HepG2 (cell line): ENCODE data around the gene SLC7A6OS. TPM values are rescaled to one million over a fixed set of nuclear protein-coding genes. Genes with fewer than 3 reads are reported as not detected.

Experiments used
- ATAC-seq: fragments of 200-7000 bp; cut with Tn5 transposase; 3 replicates; pipeline ENCODE4 v1.9.1; 2020; ENCODE audit warnings: mild to moderate bottlenecking, moderate library complexity
- BruUV-seq: library from RNA; stranded (reverse); fragments of 400-500 nt; replicated peaks from 2 replicates; lab custom pipeline; 2021; lab: Mats Ljungman, UMichigan
- CTCF ChIA-PET: fragments of 300-600 bp; formaldehyde crosslinking; extraction: SDS; loops from one replicate; lab custom pipeline; 2021; ENCODE audit warnings: low total read pairs, inconsistent platforms, low intra/inter-chr PET ratio; lab: Yijun Ruan, JAX
- POLR2A ChIA-PET: fragments of 350-600 bp; sonication (Branson Sonifier 250); formaldehyde crosslinking; loops from one replicate; lab custom pipeline; 2020; ENCODE audit warnings: antibody characterized with exemption, inconsistent platforms; lab: Yijun Ruan, JAX
- DNase-seq: peaks from one replicate; pipeline ENCODE4 v3.0.0-alpha.2; 2015; ENCODE audit warnings: low spot score
- FAIRE-seq: peaks from 3 replicates; lab custom pipeline; 2011; peaks lifted over from hg19 to GRCh38; lab: Jason Lieb, UNC
- H2AFZ ChIP-seq: one replicate; pipeline ENCODE4 v1.6.1; 2011; ENCODE audit warnings: low read length, inconsistent platforms
- H3K27ac ChIP-seq: fragments of 300-600 bp; 3 replicates; pipeline ENCODE4 v1.8.0; 2011; ENCODE audit warnings: mixed run types, mild to moderate bottlenecking, mixed read lengths, low read length, inconsistent platforms; ENCODE audit not compliant: insufficient read depth; ENCODE audit errors: extremely low read length
- H3K27me3 ChIP-seq, 2 experiments: fragments of 200-600 bp in 1 of 2; 2 replicates in 1 of 2; 3 replicates in 1 of 2; pipeline versions ENCODE4 v1.6.0 to v1.8.0; 2011; ENCODE audit warnings: low read length in 2 of 2, mild to moderate bottlenecking in 2 of 2, moderate library complexity in 2 of 2, inconsistent platforms in 1 of 2; ENCODE audit not compliant: insufficient read depth in 2 of 2, control insufficient read depth in 1 of 2
- H3K36me3 ChIP-seq, 2 experiments: fragments of 200-600 bp in 1 of 2; replicated peaks in 1 of 2; 2 replicates in 1 of 2; 3 replicates in 1 of 2; pipeline versions ENCODE4 v1.5.1 to v1.8.0; 2011; ENCODE audit warnings: low read length in 2 of 2, inconsistent platforms in 1 of 2; ENCODE audit not compliant: insufficient read depth in 2 of 2, control insufficient read depth in 1 of 2
- H3K4me1 ChIP-seq: 2 replicates; pipeline ENCODE4 v1.5.1; 2012; ENCODE audit warnings: low read length, inconsistent platforms; ENCODE audit not compliant: insufficient read depth
- H3K4me2 ChIP-seq: 2 replicates; pipeline ENCODE4 v1.6.0; 2011; ENCODE audit warnings: low read depth, low read length, inconsistent platforms
- H3K4me3 ChIP-seq, 3 experiments: fragments of 200-600 bp in 1 of 3; sonication (generic), shearing (Covaris generic) in 1 of 3; replicated peaks in 1 of 3; 2 replicates each; pipeline ENCODE4 v1.5.1; 2011 to 2016; ENCODE audit warnings: low read length in 3 of 3, inconsistent platforms in 2 of 3, low read depth in 2 of 3, mild to moderate bottlenecking in 2 of 3, control low read depth in 1 of 3, mixed read lengths in 1 of 3; ENCODE audit not compliant: insufficient read depth in 1 of 3
- H3K79me2 ChIP-seq: one replicate; pipeline ENCODE4 v1.6.1; 2011; ENCODE audit warnings: low read length, inconsistent platforms; ENCODE audit not compliant: insufficient read depth
- H3K9ac ChIP-seq: 2 replicates; pipeline ENCODE4 v1.6.0; 2011; ENCODE audit warnings: mild to moderate bottlenecking, low read depth, low read length, inconsistent platforms; ENCODE audit not compliant: insufficient read depth
- H3K9me3 ChIP-seq: 2 replicates; pipeline ENCODE4 v1.5.1; 2012; ENCODE audit warnings: mild to moderate bottlenecking, low read length
- H4K20me1 ChIP-seq: 2 replicates; pipeline ENCODE4 v1.6.0; 2011; ENCODE audit warnings: inconsistent platforms, mild to moderate bottlenecking, low read length, moderate library complexity; ENCODE audit not compliant: insufficient read depth
- ATF7-NPFF ChIP-seq: sonication (generic); formaldehyde crosslinking; IDR thresholded peaks from 2 replicates; pipeline ENCODE4 v1.8.1; 2023; ENCODE audit warnings: mild to moderate bottlenecking, low read depth, missing genetic modification reagents, moderate library complexity
- HOMEZ ChIP-seq: IDR thresholded peaks from 2 replicates; pipeline ENCODE4 v1.6.1; 2016; ENCODE audit warnings: low read depth
- MYPOP ChIP-seq: sonication (generic); formaldehyde crosslinking; IDR thresholded peaks from 2 replicates; pipeline ENCODE4 v1.8.1; 2023; ENCODE audit warnings: mild to moderate bottlenecking, moderate library complexity, missing genetic modification reagents
- PITX1 ChIP-seq: sonication (generic); formaldehyde crosslinking; IDR thresholded peaks from 2 replicates; pipeline ENCODE4 v1.5.1; 2020; ENCODE audit warnings: mild to moderate bottlenecking, missing genetic modification reagents
- PLRG1 ChIP-seq: fragments of 450-650 bp; conservative IDR thresholded peaks from 2 replicates; pipeline ENCODE4 v1.6.1; 2016
- POLR2G ChIP-seq: fragments of 200-400 bp; formaldehyde crosslinking; IDR thresholded peaks from 2 replicates; pipeline ENCODE4 v1.6.1; 2018; ENCODE audit warnings: mild to moderate bottlenecking, low read depth, low read length, moderate library complexity
- RORA ChIP-seq: sonication (generic); formaldehyde crosslinking; IDR thresholded peaks from 2 replicates; pipeline ENCODE4 v1.5.0; 2020; ENCODE audit warnings: mild to moderate bottlenecking, missing genetic modification reagents, moderate library complexity
- SMYD3 ChIP-seq: sonication (generic); formaldehyde crosslinking; IDR thresholded peaks from 2 replicates; pipeline ENCODE4 v1.8.1; 2023; ENCODE audit warnings: mild to moderate bottlenecking, missing genetic modification reagents
- TFDP2 ChIP-seq: sonication (generic); formaldehyde crosslinking; IDR thresholded peaks from 2 replicates; pipeline ENCODE4 v1.4.0; 2020; ENCODE audit warnings: missing genetic modification reagents
- ZBTB3 ChIP-seq: sonication (generic); formaldehyde crosslinking; IDR thresholded peaks from 2 replicates; pipeline ENCODE4 v1.4.0; 2020; ENCODE audit warnings: low read depth, mild to moderate bottlenecking, moderate library complexity, missing genetic modification reagents, borderline replicate concordance
- ZBTB38 ChIP-seq: sonication (generic); formaldehyde crosslinking; IDR thresholded peaks from 2 replicates; pipeline ENCODE4 v1.5.1; 2020; ENCODE audit warnings: mild to moderate bottlenecking, missing genetic modification reagents
- ZFP36 ChIP-seq: fragments of 150-350 bp; IDR thresholded peaks from 2 replicates; pipeline ENCODE4 v1.6.1; 2018; ENCODE audit warnings: borderline replicate concordance, low read length, low read depth; ENCODE audit not compliant: partially characterized antibody
- ZFP90 ChIP-seq: sonication (generic); formaldehyde crosslinking; IDR thresholded peaks from 2 replicates; pipeline ENCODE4 v1.8.0; 2022; ENCODE audit warnings: missing genetic modification reagents, mild to moderate bottlenecking, inconsistent platforms, borderline replicate concordance
- ZKSCAN1 ChIP-seq: fragments of 150-350 bp; IDR thresholded peaks from 2 replicates; pipeline ENCODE4 v1.6.1; 2014; ENCODE audit warnings: low read length
- ZNF430 ChIP-seq: sonication (generic); formaldehyde crosslinking; IDR thresholded peaks from 2 replicates; pipeline ENCODE4 v1.9.0; 2021; ENCODE audit warnings: mild to moderate bottlenecking, missing genetic modification reagents
- ZNF580 ChIP-seq: IDR thresholded peaks from 2 replicates; pipeline ENCODE4 v1.6.1; 2016; ENCODE audit warnings: low read depth, borderline replicate concordance
- ZNF598 ChIP-seq: sonication (generic); formaldehyde crosslinking; IDR thresholded peaks from 2 replicates; pipeline ENCODE4 v1.5.1; 2020; ENCODE audit warnings: mild to moderate bottlenecking, missing genetic modification reagents, borderline replicate concordance
- ZNF746 ChIP-seq: sonication (generic); formaldehyde crosslinking; IDR thresholded peaks from 2 replicates; pipeline ENCODE4 v1.8.0; 2022; ENCODE audit warnings: mild to moderate bottlenecking, missing genetic modification reagents
- ZSCAN25 ChIP-seq: sonication (generic); formaldehyde crosslinking; IDR thresholded peaks from 2 replicates; pipeline ENCODE4 v1.8.0; 2022; ENCODE audit warnings: mild to moderate bottlenecking, missing genetic modification reagents
- ZZZ3 ChIP-seq: sonication (generic); formaldehyde crosslinking; IDR thresholded peaks from 2 replicates; pipeline ENCODE4 v1.4.0; 2020; ENCODE audit warnings: missing genetic modification reagents, mild to moderate bottlenecking, borderline replicate concordance
- WGBS: methylation state at CpG from one replicate; pipeline ENCODE4 v1.1.6; 2017; ENCODE audit warnings: low lambda C conversion rate; 5-methylcytosine and 5-hydroxymethylcytosine counted together
- in situ Hi-C: cut with HindIII; loops from 2 replicates; pipeline ENCODE4 v1.10.0; 2017; ENCODE audit warnings: low pct_unique_long_range_greater_than_20kb; ENCODE audit not compliant: extremely low pct_ligation_motif_present
- intact Hi-C: fragments of 100-400 bp; cut with micrococcal nuclease; formaldehyde crosslinking; loops from one replicate; pipeline ENCODE4 v1.10.0; 2022; ENCODE audit not compliant: unreplicated experiment
- polyA plus RNA-seq, 8 experiments: library from polyadenylated mRNA; depleted of rRNA in 3 of 8; stranded (reverse) in 7 of 8; unstranded in 1 of 8; fragments of >200 nt; fragmentation: Illumina TruSeq in 4 of 8; extraction: Trizol in 4 of 8; gene quantifications; 2 replicates each; pipeline versions ENCODE4 v1.2.1 to v1.2.3, GENCODE V29; 2011 to 2016; ENCODE audit warnings: low read depth in 4 of 8, missing spikeins in 1 of 8, mixed read lengths in 1 of 8; ENCODE audit not compliant: insufficient read depth in 1 of 8
- total RNA-seq, 5 experiments: library from RNA; depleted of rRNA; stranded (reverse); fragments of >200 nt; fragmentation: Illumina TruSeq; extraction: Trizol; gene quantifications; 2 replicates each; pipeline ENCODE4 v1.2.3, GENCODE V29; 2016; ENCODE audit warnings: low read depth in 1 of 5

Gene SLC7A6OS
- total and polyA plus RNA-seq, 2 of the 13 experiments (the other 11 are each of a cell fraction or from before 2014, with no cell fraction given): 11.2 to 21.5 TPM

- Histone ChIP-seq H2AFZ (no peak overlapping the region), H3K4me3 (no peak overlapping the region), H3K79me2 (no peaks in the 10 kb centered on the region), H4K20me1 (no peaks in the 10 kb centered on the region; the same call in 1 of the 2 replicates), H3K9ac (no peak overlapping the region), H3K27me3 (no peaks in the 10 kb centered on the region), H3K4me1 (no peaks in the 10 kb centered on the region), H3K27ac (no peak overlapping the region), H3K9me3 (no peaks in the 10 kb centered on the region), H3K4me2 (no peak overlapping the region), H3K36me3 (peaks cover 59 to 99% of the 10 kb centered on the region in 2 experiments)
- CTCF ChIA-PET: no interaction called here
- in situ Hi-C loops: no loop called here
- no peak for TF ChIP-seq MYPOP (CRISPR knock-in tag)
- TF ChIP-seq RORA: no peak
- no peak for TF ChIP-seq HOMEZ (CRISPR knock-in tag)
- TF ChIP-seq ZNF598 (CRISPR knock-in tag): no peak
- TF ChIP-seq POLR2G: no peak
- no peak for TF ChIP-seq ZBTB3 (CRISPR knock-in tag)
- TF ChIP-seq ZNF580: no peak
- no peak for TF ChIP-seq ZFP90 (CRISPR knock-in tag)
- no peak for TF ChIP-seq ZKSCAN1
- no peak for TF ChIP-seq ZSCAN25 (CRISPR knock-in tag)
- no peak for TF ChIP-seq PITX1
- no peak for TF ChIP-seq SMYD3 (CRISPR knock-in tag)
- TF ChIP-seq TFDP2 (CRISPR knock-in tag): no peak
- TF ChIP-seq ZBTB38: no peak
- TF ChIP-seq ZZZ3 (CRISPR knock-in tag): no peak
- TF ChIP-seq PLRG1: no peak
- no peak for TF ChIP-seq ZNF746 (CRISPR knock-in tag)
- no peak for TF ChIP-seq ZFP36
- TF ChIP-seq ZNF430: no peak
- TF ChIP-seq ATF7-NPFF (CRISPR knock-in tag): no peak
- DNase-seq (no peak), FAIRE-seq (no peak), ATAC-seq (no peak)
- WGBS: 93% methylated on average over 13 of the region's 13 CpGs
- intact Hi-C loops: no loop called here
- POLR2A ChIA-PET: no interaction called here
- BruUV-seq: no TSS peak
These were observed 42.6 kb upstream of the SLC7A6OS start for GRCh38 chr16:68353366-68353765.
